Measurements from ENCODE around the gene ATL2.

The ATL2 gene

GRCh38 chr2:38255211-38255610 is 121.9 kb downstream of the ATL2 start:
- Histone ChIP-seq H3K4me3 (ENCODE audit: low read depth, low read length) (no peak overlapping the region), H3K36me3 (replicated peaks) (no peaks in the 10 kb centered on the region), H3K27me3 (replicated peaks) (no peaks in the 10 kb centered on the region), H3K27ac (no peak overlapping the region)
- TF ChIP-seq, protein P1, sequence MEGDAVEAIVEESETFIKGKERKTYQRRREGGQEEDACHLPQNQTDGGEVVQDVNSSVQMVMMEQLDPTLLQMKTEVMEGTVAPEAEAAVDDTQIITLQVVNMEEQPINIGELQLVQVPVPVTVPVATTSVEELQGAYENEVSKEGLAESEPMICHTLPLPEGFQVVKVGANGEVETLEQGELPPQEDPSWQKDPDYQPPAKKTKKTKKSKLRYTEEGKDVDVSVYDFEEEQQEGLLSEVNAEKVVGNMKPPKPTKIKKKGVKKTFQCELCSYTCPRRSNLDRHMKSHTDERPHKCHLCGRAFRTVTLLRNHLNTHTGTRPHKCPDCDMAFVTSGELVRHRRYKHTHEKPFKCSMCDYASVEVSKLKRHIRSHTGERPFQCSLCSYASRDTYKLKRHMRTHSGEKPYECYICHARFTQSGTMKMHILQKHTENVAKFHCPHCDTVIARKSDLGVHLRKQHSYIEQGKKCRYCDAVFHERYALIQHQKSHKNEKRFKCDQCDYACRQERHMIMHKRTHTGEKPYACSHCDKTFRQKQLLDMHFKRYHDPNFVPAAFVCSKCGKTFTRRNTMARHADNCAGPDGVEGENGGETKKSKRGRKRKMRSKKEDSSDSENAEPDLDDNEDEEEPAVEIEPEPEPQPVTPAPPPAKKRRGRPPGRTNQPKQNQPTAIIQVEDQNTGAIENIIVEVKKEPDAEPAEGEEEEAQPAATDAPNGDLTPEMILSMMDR (IDR thresholded peaks at IDR 0.05; ENCODE audit: low read depth, low read length, missing control alignments), result no peak
- no peak for DNase-seq
- in situ Hi-C loops (cut with HindIII; ENCODE audit: low pct_ligation_motif_present, low sequenced_read_pairs), result loop anchor here (25.0 kb wide), 1 partner anchor 268 kb away; no protein-coding TSS in a partner anchor

DNA sequence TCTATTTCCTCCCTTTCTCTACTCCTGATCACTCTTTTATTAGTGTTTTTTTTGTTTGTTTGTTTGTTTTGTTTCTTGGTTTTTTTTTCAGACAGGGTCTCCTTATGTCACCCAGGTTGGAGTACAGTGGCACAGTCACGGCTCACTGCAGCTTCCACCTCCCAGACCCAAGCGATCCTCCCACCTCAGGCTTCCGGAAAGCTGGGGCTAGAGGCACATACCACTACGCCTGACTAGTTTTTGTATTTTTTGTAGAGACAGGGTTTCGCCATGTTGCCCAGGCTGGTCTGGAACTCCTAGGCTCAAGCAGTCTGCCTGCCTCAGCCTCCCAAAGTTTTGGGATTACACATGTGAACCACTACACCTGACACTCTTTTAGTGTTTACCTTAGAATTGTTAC is 122.3 kb downstream of the ATL2 start:
- no peaks in the 10 kb centered on the region for H3K36me3 ChIP-seq (replicated peaks)
- no peak for DNase-seq
- no peaks in the 10 kb centered on the region for H3K27me3 ChIP-seq (replicated peaks)
- in situ Hi-C loops (cut with HindIII; ENCODE audit: low pct_ligation_motif_present, low sequenced_read_pairs), result loop anchor here (25.0 kb wide), 1 partner anchor 267 kb away; no protein-coding TSS in a partner anchor
- no peak overlapping the region for H3K4me3 ChIP-seq (ENCODE audit: low read depth, low read length)
- no peak overlapping the region for H3K27ac ChIP-seq
- TF ChIP-seq, protein P1 (IDR thresholded peaks at IDR 0.05; ENCODE audit: low read depth, low read length, missing control alignments), result no peak

DNA sequence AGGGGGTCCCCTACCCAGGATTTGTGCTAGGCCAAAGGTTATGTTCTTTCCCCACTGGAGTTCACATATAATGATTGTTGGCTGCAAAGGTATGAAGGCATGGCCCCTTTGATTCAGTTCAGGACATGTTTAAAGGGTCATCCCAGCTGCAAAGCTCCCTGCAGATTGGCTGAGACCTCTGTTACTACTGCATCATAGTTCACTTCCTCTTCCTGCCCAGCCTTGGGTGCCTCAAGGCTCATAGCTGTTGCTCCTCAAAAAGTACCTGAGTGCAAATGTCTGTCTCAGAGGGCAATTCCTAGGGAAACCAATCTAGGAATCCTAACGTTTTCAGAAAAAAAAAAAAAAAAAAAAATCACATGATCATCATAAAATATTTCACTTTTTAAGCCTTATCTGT is 125.1 kb downstream of the ATL2 start:
- in situ Hi-C loops (cut with HindIII; ENCODE audit: low pct_ligation_motif_present, low sequenced_read_pairs), result loop anchor here (25.0 kb wide), 1 partner anchor 265 kb away; no protein-coding TSS in a partner anchor

DNA sequence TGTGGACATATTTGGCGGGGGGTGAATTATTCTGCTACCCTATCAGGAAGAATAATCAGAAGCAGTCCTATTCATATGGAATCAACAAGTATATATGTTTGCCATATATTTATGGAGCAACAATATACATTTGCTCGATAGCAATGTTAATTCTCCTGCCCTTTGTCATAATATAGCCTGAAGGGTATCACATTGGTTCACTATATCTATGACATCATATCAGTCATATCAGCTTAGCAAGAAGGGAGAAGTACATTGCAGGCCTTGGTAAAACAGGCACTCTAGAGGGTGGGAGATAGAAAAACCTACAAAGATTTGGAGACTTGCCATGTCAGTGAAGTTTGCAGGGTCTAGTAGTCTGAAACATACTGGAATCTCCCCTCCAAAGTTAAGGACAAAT is 128.4 kb downstream of the ATL2 start:
- in situ Hi-C loops (cut with HindIII; ENCODE audit: low pct_ligation_motif_present, low sequenced_read_pairs), result no loop called here
- no peaks in the 10 kb centered on the region for H3K36me3 ChIP-seq (replicated peaks)
- TF ChIP-seq, protein P1 (IDR thresholded peaks at IDR 0.05; ENCODE audit: low read depth, low read length, missing control alignments), result no peak
- no peaks in the 10 kb centered on the region for H3K27me3 ChIP-seq (replicated peaks)
- no peak for DNase-seq
- no peak overlapping the region for H3K4me3 ChIP-seq (ENCODE audit: low read depth, low read length)
- no peak overlapping the region for H3K27ac ChIP-seq

More for the DNA sequence above, 125.1 kb downstream of the ATL2 start:
- TF ChIP-seq, protein P1 (IDR thresholded peaks at IDR 0.05; ENCODE audit: low read depth, low read length, missing control alignments), result no peak
- Histone ChIP-seq H3K36me3 (replicated peaks) (no peaks in the 10 kb centered on the region), H3K27ac (no peak overlapping the region), H3K4me3 (ENCODE audit: low read depth, low read length) (no peak overlapping the region), H3K27me3 (replicated peaks) (no peaks in the 10 kb centered on the region)
- no peak for DNase-seq

DNA sequence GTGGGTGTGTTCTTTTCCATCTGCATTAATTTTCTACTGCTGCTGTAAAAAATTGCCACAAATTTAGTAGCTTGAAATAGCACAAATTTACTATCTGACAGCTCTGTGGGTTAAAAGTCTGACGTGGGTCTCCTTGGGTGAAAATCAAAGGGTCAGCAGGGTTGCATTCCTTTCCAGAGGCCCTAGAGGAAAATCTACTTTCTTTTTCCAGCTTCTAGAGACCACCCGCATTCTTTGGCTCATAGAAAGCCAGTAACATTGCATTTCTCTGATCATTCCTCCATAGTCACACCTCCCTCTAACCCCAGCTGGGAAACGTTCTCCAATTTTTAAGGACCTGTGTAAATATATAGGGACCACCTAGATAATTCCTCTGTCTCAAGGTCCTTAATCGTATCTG is 128.8 kb downstream of the ATL2 start:
- in situ Hi-C loops (cut with HindIII; ENCODE audit: low pct_ligation_motif_present, low sequenced_read_pairs), result no loop called here
- TF ChIP-seq, protein P1 (IDR thresholded peaks at IDR 0.05; ENCODE audit: low read depth, low read length, missing control alignments), result no peak
- DNase-seq, result no peak
- Histone ChIP-seq H3K4me3 (ENCODE audit: low read depth, low read length) (no peak overlapping the region), H3K36me3 (replicated peaks) (no peaks in the 10 kb centered on the region), H3K27ac (no peak overlapping the region), H3K27me3 (replicated peaks) (no peaks in the 10 kb centered on the region)

- TF ChIP-seq, protein P1 (IDR thresholded peaks at IDR 0.05; ENCODE audit: low read depth, low read length, missing control alignments), result no peak
- no peak for DNase-seq
These were observed 131.0 kb downstream of the ATL2 start for GRCh38 chr2:38246105-38246504.

More at GRCh38 chr2:38246105-38246504, 131.0 kb downstream of the ATL2 start:
- in situ Hi-C loops (cut with HindIII; ENCODE audit: low pct_ligation_motif_present, low sequenced_read_pairs), result no loop called here
- H3K27ac ChIP-seq, result no peak overlapping the region
- H3K27me3 ChIP-seq (replicated peaks), result no peaks in the 10 kb centered on the region
- no peaks in the 10 kb centered on the region for H3K36me3 ChIP-seq (replicated peaks)
- no peak overlapping the region for H3K4me3 ChIP-seq (ENCODE audit: low read depth, low read length)
